Measurements from ENCODE around the gene MGRN1. TPM values are rescaled to one million over a fixed set of nuclear protein-coding genes. Genes with fewer than 3 reads are reported as not detected.

MGRN1 gene
- polyA plus RNA-seq, 3 donors = 3.7 to 48.2 (median 4.7) TPM

GRCh38 chr16:4690946-4691665 is 66.5 kb downstream of the MGRN1 start:
- Histone ChIP-seq H4K20me1 (ENCODE audit: insufficient read depth, low read length) (peaks cover 33% of the 10 kb centered on the region), H3K4me2 (replicated peaks; ENCODE audit: extremely low read depth, low read length, poor library complexity, severe bottlenecking) (no peak overlapping the region), H3K27me3 (ENCODE audit: control insufficient read depth in 2 of 2, insufficient read depth in 2 of 2, low read length in 2 of 2) (no peaks in the 10 kb centered on the region), H3K9me3 (replicated peaks in 1 of 2; ENCODE audit: control insufficient read depth in 1 of 2, insufficient read depth in 1 of 2, low read length in 2 of 2) (no peaks in the 10 kb centered on the region), H3K4me3 (replicated peaks in 1 of 3; ENCODE audit: low read depth in 2 of 3, low read length in 3 of 3) (peak overlapping the region in 1 of 3 experiments; percentile 14), H3K4me1 (ENCODE audit: control insufficient read depth in 1 of 2, insufficient read depth in 2 of 2, low read length in 2 of 2) (peaks cover 50 to 63% of the 10 kb centered on the region in 2 donors), H3K9ac (ENCODE audit: insufficient read depth, low read length, poor library complexity, severe bottlenecking) (no peak overlapping the region), H2AFZ (ENCODE audit: insufficient read depth, low read depth, low read length, poor library complexity, severe bottlenecking) (no peak overlapping the region), H3K79me2 (ENCODE audit: insufficient read depth, low read length) (peaks cover 35% of the 10 kb centered on the region), H3K27ac (ENCODE audit: low read depth in 1 of 2, low read length in 2 of 2) (no peak overlapping the region), H3K36me3 (replicated peaks in 1 of 2; ENCODE audit: control insufficient read depth in 1 of 2, insufficient read depth in 2 of 2, low read length in 2 of 2) (peaks cover 44 to 46% of the 10 kb centered on the region in 2 donors)
- Mint-ChIP-seq H3K4me3 (peak overlapping the region; percentile 26 to 48), H3K36me3 (peaks cover 33 to 53% of the 10 kb centered on the region in 2 donors), H3K4me1 (peaks cover 45% of the 10 kb centered on the region), H3K9me3 (no peaks in the 10 kb centered on the region), H3K27me3 (ENCODE audit: low read depth in 3 of 3) (peaks cover 0 to 1% (median 0%) of the 10 kb centered on the region in 3 donors), H3K27ac (peak overlapping the region; percentile 10 to 70 (median 33))
- no peak for TF ChIP-seq CTCF (IDR thresholded peaks at IDR 0.05)
- WGBS (ENCODE audit: insufficient coverage) = 31% methylated on average over 18 of the region's 19 CpGs
- intact Hi-C loops (cut with micrococcal nuclease) = loop anchor here in 1 of 2 donors (5.0 kb wide), 1 partner anchor 64 kb away; no protein-coding TSS in a partner anchor
- peak in 1 of 3 donors; percentile 6 for DNase-seq

DNA sequence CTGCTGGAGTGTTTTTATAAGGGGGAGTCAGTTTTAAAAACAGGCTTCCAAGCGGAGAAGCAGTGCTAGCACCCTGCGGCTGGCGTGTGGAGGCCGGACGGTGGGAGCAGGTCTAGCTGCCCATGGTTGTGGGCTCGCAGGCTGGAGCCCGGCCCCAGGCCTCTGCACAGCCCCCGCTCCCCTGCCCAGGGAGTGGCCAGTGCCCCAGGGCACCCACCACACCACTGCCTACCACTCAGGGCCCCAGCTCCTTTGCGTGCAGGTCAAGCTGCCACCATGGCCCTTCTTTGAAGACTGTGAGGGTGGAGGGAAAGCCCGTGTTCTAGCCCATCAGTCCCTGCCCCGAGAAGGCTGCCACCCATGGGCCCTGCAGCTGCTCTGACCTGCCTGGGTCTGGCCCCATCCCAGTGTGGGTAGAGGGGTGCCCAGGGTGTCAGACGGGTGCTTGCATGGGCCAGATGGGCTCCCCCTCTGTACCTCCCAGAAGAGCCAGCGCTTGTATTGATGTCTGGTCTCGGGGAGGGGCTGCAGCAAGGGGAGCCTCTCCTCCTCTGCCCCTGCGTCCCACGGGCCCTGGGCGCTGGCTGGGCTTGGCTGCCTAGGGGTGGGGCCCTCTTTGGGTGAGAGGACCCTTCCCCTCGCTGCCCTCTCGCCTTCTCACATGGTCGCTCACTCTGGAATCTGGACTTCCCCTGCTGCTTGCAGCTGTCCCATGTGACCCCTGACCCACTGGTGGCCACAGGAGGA is 67.2 kb downstream of the MGRN1 start:
- Mint-ChIP-seq H3K36me3 (peaks cover 28 to 53% of the 10 kb centered on the region in 2 donors), H3K27ac (peak overlapping the region; percentile 45 to 91 (median 80))

More for the DNA sequence above, 67.2 kb downstream of the MGRN1 start:
- WGBS (ENCODE audit: insufficient coverage) = 56% methylated on average over 8 of the region's 20 CpGs
- peaks cover 35% of the 10 kb centered on the region for H3K79me2 ChIP-seq (ENCODE audit: insufficient read depth, low read length)
- H2AFZ ChIP-seq (ENCODE audit: insufficient read depth, low read depth, low read length, poor library complexity, severe bottlenecking) = no peak overlapping the region
- peak overlapping the region; percentile 97 for H3K4me2 ChIP-seq (replicated peaks; ENCODE audit: extremely low read depth, low read length, poor library complexity, severe bottlenecking)
- intact Hi-C loops (cut with micrococcal nuclease) = loop anchor here (2.0 to 5.0 kb wide), 2 partner anchors 43 to 65 kb away; partner anchors contain the start of genes ANKS3 (in 1 of the 2) and DNAAF8 (in 1 of the 2)
- no peaks in the 10 kb centered on the region for H3K27me3 ChIP-seq (ENCODE audit: control insufficient read depth in 2 of 2, insufficient read depth in 2 of 2, low read length in 2 of 2)
- peak overlapping the region; percentile 78 for H3K9ac ChIP-seq (ENCODE audit: insufficient read depth, low read length, poor library complexity, severe bottlenecking)
- H3K4me3 Mint-ChIP-seq = peak overlapping the region; percentile 48 to 86
- TF ChIP-seq CTCF (IDR thresholded peaks at IDR 0.05) = no peak
- H3K4me1 ChIP-seq (ENCODE audit: control insufficient read depth in 1 of 2, insufficient read depth in 2 of 2, low read length in 2 of 2) = peaks cover 50 to 63% of the 10 kb centered on the region in 2 donors
- DNase-seq = peak in 1 of 3 donors; percentile 43
- H3K9me3 Mint-ChIP-seq = no peaks in the 10 kb centered on the region
- peaks cover 34% of the 10 kb centered on the region for H4K20me1 ChIP-seq (ENCODE audit: insufficient read depth, low read length)
- peaks cover 44 to 46% of the 10 kb centered on the region in 2 donors for H3K36me3 ChIP-seq (replicated peaks in 1 of 2; ENCODE audit: control insufficient read depth in 1 of 2, insufficient read depth in 2 of 2, low read length in 2 of 2)
- H3K9me3 ChIP-seq (replicated peaks in 1 of 2; ENCODE audit: control insufficient read depth in 1 of 2, insufficient read depth in 1 of 2, low read length in 2 of 2) = no peaks in the 10 kb centered on the region
- H3K27me3 Mint-ChIP-seq (ENCODE audit: low read depth in 3 of 3) = peaks cover 0 to 1% (median 0%) of the 10 kb centered on the region in 3 donors
- peak overlapping the region; percentile 61 to 88 for H3K27ac ChIP-seq (ENCODE audit: low read depth in 1 of 2, low read length in 2 of 2)
- peak overlapping the region in 1 of 3 experiments; percentile 97 for H3K4me3 ChIP-seq (replicated peaks in 1 of 3; ENCODE audit: low read depth in 2 of 3, low read length in 3 of 3)
- H3K4me1 Mint-ChIP-seq = peaks cover 45% of the 10 kb centered on the region

Measured in CD14-positive monocyte (primary cell).